Stimulated activated CD8-positive, alpha-beta memory T cell treated with anti-CD3 and anti-CD28 coated beads, Interleukin-4, amount 100 ng/mL, for 4 hours (primary cell): ENCODE results near the gene SLC37A1.
"Not testable (repeated sequence)": the region's sequence is repeated elsewhere in the genome, so short reads cannot be mapped to it uniquely, and the experiment has no call there.

Source experiments
- DNase-seq, 2 donors: peaks; one replicate each; pipeline ENCODE4 v3.0.0-alpha.2; 2020; ENCODE audit warnings: low read depth in 2 of 2, low spot score in 1 of 2

Gene SLC37A1

DNA sequence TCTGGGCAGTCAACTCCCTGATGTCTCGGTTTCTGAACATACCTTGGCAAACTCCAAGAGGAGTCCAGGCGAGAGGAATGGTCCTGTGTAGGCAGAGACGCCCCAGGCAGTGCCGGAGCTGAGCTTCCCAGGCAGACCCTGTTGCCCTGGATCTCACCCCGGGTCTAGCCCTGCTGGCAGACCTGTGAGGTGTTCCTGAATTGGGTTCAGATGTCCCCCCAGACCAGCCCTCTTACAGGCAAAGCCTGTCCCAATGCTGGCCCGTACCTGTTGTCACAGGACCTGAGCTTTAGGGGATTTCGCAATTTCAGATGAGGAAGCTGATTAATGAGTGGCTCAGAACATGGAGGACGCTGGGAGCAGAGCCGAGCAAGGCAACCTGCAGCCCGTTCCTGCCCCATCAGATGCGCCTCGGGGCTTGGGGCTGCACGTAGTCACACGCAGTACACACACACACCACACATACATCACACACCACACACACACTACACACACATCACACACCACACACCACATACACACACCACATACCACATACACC is 101.2 kb downstream of the SLC37A1 start:
- no peak for DNase-seq

DNA sequence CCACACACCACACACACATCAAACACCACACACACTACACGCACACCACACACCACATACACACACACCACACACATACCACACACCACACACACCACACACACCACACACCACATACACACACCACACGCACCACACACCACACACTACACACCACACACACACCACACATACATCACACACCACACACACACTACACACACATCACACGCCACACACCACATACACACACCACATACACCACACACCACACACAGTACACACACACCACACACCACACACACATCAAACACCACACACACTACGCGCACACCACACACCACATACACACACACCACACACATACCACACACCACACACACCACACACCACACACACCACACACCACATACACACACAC is 101.7 kb downstream of the SLC37A1 start:
- not testable (repeated sequence) for DNase-seq

DNA sequence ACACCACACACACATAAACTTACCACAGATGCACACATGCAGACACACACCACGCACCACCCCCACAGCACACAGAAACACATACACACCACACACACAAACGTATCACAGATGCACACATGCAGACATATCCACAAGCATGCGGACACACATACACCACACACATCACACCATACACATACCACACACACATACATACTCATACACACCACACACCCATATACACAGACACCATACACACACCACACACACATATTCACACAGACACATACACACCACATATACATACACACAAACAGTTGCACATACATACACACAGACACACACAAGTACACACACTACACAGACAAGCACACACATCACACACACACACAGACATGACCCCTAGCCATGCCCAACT is 102.3 kb downstream of the SLC37A1 start:
- no peak for DNase-seq

DNA sequence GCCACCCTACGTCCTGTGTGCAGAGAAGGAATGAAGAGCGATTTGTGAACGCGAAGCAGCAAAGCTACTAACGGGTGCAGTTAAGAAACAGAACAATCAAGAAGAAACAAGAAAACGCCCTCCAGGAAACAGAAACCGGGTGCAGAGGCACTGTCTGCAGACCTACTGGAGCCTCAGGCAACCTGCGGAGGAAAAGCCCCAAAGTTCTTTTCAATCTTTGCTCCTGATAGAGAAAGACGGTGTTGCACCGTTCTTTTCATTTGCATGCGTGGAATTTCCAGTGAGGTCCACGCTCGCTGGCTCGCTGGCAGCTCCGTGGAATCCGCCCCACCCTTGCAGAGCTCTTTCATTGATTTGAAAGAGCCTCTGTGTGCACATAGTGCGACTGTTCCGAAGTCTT is 102.8 kb downstream of the SLC37A1 start:
- DNase-seq = no peak

DNA sequence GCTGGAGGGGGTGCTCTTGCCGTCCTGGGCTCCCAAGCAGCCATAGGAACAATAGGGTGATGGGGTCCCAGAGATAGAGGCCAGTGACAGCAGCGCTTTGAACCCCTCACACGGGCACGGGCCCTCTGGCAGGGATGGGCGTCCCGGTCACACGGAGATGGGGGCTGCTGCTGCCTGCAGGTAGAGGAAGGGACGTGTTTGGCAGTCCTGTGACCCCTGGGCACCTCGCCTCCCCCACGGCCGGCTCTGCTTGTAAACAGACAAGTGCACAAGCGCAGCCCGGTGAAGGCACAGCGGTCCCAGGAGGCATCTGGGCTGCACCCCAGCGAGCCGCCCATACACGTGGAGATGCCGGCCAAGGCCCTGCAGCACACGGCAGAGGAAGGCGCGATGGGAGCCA is 103.3 kb downstream of the SLC37A1 start:
- no peak for DNase-seq

DNA sequence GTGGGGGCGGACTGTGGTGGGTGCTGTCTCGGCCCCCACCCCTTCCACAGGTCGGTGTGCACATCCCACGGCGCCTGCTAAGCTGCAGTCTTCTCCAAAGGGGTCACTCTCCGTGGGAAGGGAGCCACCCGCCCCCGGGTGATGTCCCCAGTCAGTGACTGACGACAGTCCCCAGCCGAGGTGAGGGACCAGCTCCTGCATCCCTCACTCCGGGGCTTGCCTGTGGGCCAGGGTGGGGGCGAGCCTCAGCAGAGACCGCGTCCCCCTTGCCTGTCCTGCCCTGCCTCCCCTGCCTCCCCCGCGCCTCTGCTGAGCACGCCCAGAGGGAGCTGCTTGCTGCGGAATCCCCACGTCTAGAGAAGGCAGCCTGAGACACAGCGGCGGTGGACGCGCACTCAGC is 103.8 kb downstream of the SLC37A1 start:
- no peak for DNase-seq

DNA sequence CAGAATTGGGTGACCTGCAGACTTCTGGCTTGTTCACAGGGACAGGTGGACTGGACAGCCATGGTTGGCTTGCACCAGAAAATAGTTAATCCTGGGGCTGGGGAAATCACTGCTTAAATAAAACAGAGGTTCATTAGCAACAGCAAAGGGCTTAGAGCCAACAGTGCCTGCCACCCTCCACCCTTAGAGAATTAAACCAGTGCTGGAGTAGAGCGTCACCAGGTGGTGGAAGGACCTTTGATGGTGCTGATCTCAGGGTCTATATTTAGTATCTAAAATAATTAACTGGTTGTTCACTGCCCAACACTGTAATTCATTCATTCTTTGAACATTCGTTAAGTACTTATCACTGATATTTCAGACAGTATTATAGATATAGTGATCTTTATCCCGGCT is 105.1 kb downstream of the SLC37A1 start:
- no peak for DNase-seq

DNA sequence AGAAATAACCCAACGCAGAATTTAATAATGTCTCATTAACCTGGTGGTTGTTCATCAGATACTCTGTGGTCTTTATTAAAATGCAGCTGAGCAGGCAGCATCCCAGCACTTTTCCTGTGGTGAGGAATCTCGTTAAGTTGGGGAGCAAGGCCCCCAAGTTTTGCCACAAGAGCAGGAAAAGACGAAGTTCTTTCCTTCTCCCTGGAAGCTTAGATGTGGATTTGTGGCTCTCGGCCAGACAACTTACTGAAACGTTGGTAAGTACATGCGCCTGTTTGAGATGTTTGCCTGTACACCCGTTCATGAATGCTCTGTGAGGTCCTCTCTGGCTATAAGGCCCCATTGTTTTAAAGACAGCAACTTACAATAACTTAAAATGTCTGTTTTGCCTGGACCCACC is 105.5 kb downstream of the SLC37A1 start:
- no peak for DNase-seq

DNA sequence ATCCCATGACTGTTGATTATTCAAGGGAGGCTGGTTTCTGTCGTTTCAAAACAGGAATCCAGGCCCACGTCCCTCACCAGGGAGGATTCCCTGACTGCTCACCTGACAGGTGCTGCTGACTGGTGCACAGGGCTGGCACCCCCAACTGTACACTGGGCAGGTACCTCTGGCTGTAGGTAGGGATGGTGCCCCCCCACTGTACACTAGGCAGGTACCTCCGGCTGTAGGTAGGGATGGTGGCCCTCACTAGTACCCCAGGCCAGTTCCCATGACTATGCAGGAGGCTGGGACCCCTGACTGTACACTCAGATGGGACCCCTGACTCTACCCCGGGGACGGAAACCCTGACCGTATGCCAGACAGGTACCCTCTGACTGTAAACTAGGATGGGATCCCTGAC is 106.2 kb downstream of the SLC37A1 start:
- no peak for DNase-seq

DNA sequence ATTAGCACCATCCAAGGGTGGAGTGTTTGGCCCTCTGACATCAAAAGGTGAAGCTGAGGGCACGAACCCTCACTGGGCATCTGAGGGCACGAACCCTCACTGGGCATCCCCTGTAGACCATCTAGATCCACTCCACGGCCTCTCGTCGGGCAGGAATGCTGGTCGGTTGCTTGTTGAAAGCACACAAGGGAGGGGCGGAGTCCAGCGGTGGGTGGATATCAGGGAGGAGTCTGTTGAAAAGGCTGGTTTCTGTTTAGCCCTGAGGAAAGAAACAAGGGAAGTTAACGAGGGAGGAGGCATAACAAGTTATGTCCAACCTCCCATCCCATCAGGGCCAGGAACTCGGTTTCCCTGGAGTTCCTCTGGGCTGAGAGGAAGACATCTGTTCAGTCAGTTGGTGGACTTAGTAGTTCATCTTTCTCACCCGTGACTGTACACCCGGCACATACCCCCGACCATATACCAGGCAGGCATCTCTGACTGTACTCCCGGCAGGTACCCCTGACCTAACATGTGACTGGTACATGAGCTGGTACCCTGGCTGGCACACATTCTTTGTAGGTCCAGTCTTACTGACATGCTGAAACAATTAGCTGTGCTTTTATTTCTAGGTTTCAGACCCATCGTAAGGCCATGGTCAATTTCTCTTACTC is 107.6 kb downstream of the SLC37A1 start:
- DNase-seq = no peak

DNA sequence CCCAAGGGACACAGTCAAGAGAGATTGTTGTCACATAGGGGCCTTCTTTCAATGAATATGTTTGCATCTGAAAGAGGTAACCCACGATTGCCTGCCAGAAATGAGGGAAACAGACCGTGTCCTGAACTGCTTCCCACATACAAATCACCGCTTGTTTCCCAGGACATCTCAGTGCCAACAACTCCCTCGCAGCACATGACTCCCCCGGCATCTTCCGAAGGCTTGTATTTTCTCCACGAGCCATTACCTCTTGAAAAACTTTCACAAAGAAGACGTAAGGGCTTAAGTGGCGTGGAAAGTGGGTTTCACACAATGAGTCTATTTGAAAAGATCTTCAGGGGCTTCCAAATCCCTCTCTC is 108.1 kb downstream of the SLC37A1 start:
- no peak for DNase-seq

DNA sequence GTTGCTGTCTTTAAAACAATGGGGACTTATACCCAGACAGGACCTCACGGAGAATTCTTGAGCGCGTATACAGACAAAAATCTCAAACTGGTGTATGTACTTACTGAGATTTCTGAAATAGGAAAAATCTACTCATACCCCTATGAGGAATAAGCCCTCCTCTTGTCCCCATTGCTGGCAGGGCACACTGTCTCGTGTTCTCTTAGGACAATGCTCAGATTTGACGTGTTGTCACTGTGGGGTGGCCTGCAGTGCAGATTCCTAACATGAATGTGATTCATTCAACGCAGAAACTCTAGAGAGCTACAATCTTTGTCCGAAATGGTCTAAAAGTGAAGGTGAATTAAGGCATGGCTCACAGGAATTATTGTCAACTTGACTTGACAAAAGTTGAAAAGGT is 108.6 kb downstream of the SLC37A1 start:
- no peak for DNase-seq

DNA sequence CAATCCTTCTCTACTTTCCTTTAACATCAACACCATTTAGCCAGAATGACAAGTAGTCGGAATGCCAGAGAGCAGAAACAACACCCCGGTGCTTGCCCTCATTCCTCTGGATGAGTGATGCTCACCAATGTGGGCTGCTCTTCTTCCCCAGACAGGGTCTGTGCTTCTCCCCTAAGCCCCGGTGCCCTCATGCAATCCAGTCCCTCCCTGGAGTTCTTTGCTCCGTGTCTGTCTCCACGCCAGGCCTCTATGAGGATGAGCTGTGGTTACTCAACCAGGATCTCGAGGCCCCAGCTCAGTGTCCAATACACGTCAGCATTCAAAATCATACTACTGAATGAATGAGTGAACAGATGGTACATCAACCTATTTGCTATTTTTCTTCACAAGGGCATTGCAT is 110.0 kb downstream of the SLC37A1 start:
- no peak for DNase-seq

DNA sequence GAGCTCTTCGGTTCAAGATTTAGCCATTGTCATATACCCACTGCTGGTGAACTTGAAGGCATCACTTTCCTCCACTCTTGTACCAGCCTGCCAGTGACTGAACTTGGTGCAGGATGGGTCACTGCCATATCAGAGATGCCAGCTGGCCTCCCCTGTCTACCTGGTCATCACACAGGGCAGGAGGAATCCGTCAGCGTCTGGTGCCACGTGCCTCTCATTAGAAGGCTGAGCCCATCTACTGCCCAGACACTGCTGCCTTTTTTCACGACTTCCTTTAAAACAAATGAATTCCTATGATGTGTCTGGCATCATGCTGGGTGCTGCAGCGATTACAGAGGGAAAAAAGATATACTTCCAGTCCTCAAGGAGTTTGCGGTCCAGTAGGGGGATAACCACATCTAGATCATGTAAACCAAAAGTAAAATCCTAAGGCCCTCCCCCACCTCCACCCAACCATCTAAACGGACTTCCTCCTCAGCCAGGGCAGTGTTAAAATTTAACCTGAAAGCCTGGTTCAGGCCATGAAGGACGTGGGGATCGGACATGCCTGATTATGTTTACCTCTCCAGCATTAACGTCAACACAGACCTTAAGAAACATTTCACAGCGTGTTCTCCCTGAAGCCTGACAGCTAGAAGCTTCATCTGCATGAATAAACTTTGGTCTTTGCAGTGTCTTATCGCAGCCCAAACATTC is 110.6 kb downstream of the SLC37A1 start:
- DNase-seq = no peak

DNA sequence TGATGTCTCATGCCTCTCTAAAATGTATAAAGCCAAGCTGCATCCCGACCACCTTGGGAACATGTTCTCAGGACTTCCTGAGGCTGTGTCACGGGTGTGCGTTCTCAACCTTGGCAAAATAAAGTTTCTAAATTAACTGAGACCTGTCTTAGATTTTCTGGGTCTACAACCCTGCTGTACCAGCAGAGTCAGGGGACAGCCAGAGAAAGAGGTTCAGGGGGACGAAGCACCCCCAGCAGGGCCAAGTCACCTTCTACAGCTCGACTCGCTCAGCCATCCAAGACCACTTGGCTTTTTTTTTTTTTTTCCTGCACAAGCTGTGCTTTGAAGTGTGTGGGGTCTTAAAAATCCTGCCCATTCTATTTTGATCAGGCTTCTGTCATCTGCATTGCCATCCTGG is 111.3 kb downstream of the SLC37A1 start:
- no peak for DNase-seq

DNA sequence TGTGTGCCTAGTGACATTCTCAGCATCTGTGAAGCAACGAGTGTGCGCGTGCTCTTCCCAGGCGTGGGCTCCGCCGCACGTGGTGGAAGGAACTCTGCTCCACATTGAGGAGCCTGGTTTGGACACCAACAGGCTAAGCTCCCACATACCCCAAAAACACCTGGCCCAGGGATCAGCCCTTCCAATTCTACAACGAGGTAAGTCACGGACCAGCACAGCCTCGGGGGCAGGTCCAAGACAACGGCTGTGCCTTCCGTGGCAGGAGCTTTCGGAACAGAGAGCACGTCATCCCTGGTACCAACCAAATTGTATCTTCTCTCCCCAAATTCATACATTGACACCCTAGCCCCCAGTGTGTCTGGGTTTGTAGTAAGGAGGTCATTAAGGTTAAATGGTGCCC is 112.5 kb downstream of the SLC37A1 start:
- no peak for DNase-seq

DNA sequence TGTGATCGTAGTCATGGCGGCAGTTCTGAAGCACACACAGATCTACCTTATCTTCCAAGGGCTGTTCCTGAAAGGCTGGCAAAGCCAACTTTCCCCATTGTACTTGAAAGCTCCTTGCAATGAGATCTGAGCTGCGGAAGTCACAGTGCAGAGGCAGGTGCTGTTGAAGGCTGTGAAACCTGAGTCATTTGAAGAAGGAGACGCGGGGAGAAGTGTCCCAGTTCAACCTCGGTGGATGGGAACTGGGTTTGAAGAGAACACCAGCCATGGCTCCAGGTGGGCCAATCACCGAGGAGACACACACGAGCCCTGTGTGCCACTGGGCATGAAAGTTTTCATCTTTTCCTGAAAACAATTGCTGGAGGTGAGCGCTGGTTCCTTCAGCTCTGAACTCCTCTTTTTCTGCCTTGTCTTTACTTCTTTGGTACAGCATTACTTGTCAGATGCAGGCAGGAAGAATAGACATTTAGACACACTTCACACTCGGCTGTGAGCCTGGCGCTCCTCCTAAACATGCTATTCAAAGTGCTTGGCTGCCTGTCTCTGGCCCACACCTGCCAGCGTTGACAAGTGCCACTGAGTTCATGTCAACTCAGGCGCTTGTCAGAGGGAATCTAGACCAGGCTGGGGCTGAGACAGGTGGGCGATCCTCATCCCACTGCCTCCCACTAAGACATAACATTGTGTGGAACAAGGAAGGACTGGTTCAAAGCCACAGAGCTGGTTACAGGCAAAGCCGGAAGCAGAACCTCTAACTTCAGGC is 114.1 kb downstream of the SLC37A1 start:
- DNase-seq = no peak

DNA sequence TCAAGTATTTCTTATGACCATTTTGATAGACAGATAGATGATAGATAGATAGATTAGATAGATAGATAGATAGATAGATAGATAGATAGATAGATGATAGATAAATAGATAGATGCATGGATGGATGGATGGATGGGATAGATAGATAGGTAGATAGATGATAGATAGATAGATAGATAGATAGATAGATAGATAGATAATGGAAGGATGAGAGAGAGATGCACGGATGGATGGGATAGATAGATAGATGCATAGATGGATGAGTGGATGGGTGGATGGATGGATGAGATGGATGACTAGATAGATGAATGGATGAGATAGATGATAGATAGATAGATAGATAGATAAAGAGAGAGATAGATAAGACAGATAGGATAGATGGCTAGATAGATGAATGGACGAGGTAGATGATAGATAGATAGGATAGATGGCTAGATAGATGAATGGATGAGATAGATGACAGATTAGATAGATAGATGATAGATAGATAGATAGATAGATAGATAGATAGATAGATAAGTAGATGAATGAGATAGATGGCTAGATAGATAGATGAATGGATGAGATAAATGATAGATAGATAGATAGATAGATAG is 114.9 kb downstream of the SLC37A1 start:
- not testable (repeated sequence) for DNase-seq

DNA sequence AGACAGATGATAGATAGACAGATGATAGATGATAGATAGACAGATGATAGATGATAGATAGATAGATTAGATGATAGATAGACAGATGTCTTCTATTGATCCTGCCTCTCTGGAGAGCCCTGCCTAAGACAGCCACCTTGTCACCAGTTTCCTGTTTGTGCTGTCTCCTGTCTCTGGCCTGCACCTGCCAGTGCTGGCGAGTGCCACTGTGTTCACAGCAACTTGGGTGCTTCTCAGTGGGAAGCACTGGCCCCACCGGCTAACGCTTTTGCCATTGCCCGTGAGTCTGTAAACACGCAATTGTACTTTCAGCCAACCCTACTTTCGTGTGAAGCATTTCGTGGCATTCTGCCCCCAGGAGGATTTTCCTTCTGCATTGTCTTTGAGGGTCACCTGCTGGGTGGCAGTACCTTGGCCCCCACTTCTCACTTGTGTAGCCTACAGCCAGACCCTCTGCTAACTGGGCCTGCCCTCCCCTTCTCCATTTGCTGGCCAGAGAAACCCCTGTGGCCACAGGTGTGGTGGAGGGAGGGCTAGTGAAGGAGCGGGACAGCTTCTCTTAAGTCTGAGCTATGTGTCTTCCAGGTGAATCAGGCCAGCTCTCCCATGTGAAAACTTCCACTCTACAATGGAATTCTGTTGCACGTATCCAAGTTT is 116.4 kb downstream of the SLC37A1 start:
- DNase-seq = no peak

DNA sequence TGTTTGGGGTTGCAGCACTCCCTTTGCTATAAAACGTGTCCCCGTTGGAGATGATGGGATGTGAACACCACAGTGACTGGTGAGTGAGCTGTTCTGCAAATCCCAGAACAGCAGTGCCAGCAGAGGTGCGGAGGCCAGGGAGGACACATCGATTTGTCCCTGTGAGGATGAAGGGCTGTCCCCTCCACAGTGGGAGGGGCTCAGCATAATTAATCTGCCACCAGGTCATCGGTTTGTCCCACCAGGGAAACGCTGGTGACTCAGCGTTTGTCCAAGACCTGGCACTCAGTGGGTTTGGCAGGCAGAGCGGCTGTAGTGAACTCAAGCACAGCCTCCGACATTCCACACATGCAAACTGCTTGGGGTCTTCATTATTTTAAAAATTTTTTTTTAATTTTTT is 117.0 kb downstream of the SLC37A1 start:
- DNase-seq = no peak
